ENCODE measurements around the gene ACRV1. TPM values are rescaled to one million over a fixed set of nuclear protein-coding genes. Genes with fewer than 3 reads are reported as not detected.

Gene ACRV1
- total RNA-seq, 1 experiment from 2014 or later = 0.26 TPM

GRCh38 chr11:125649465-125650166 lies 31.0 kb downstream of the ACRV1 start:
- no peaks in the 10 kb centered on the region for H3K27me3 ChIP-seq (ENCODE audit: control insufficient read depth, insufficient read depth, low read length)
- CTCF ChIA-PET = no interaction called here

GRCh38 chr11:125645871-125646270 lies 34.8 kb downstream of the ACRV1 start:
- BruUV-seq (replicated peaks) = no TSS peak
- no peaks in the 10 kb centered on the region for H3K4me1 ChIP-seq (ENCODE audit: control insufficient read depth, insufficient read depth, low read length)
- no peak overlapping the region for H3K27ac ChIP-seq (ENCODE audit: low read length)
- no peak overlapping the region for H3K4me3 ChIP-seq (ENCODE audit: low read depth in 2 of 2, low read length in 2 of 2)
- H3K36me3 ChIP-seq (ENCODE audit: control insufficient read depth, insufficient read depth, low read length) = peaks cover 29% of the 10 kb centered on the region; the same call in 1 of the 2 replicates
- ChIA-PET POLR2A (no interaction called here), CTCF (no interaction called here)
- H3K9me3 ChIP-seq (ENCODE audit: control insufficient read depth, insufficient read depth, low read depth, low read length) = no peaks in the 10 kb centered on the region
- intact Hi-C loops (cut with micrococcal nuclease; ENCODE audit: unreplicated experiment) = no loop called here
- DNase-seq (ENCODE audit: low read depth, low spot score) (no peak), ATAC-seq (no peak)
- H3K27me3 ChIP-seq (ENCODE audit: control insufficient read depth, insufficient read depth, low read length) = no peaks in the 10 kb centered on the region
- in situ Hi-C loops (cut with HindIII; ENCODE audit: low pct_unique_long_range_greater_than_20kb, low sequenced_read_pairs) = no loop called here
- TF ChIP-seq TCF7L2 (IDR thresholded peaks at IDR 0.05; ENCODE audit: low read depth, low read length) (no peak), CTCF (IDR thresholded peaks at IDR 0.05) (no peak), REST (IDR thresholded peaks at IDR 0.05; ENCODE audit: insufficient read depth in 1 of 2, low read depth in 2 of 2, low read length in 1 of 2) (no peak), SIN3A (IDR thresholded peaks at IDR 0.05; ENCODE audit: borderline replicate concordance, insufficient read depth, low read depth, low read length) (no peak), POLR2AphosphoS5 (IDR thresholded peaks at IDR 0.05; ENCODE audit: low read depth, low read length) (no peak)

More at GRCh38 chr11:125649465-125650166, 31.0 kb downstream of the ACRV1 start:
- no peaks in the 10 kb centered on the region for H3K9me3 ChIP-seq (ENCODE audit: control insufficient read depth, insufficient read depth, low read depth, low read length)
- intact Hi-C loops (cut with micrococcal nuclease; ENCODE audit: unreplicated experiment) = no loop called here
- TF ChIP-seq SIN3A (IDR thresholded peaks at IDR 0.05; ENCODE audit: borderline replicate concordance, insufficient read depth, low read depth, low read length) (no peak), TCF7L2 (IDR thresholded peaks at IDR 0.05; ENCODE audit: low read depth, low read length) (no peak), POLR2AphosphoS5 (IDR thresholded peaks at IDR 0.05; ENCODE audit: low read depth, low read length) (no peak), CTCF (IDR thresholded peaks at IDR 0.05) (no peak), REST (IDR thresholded peaks at IDR 0.05; ENCODE audit: insufficient read depth in 1 of 2, low read depth in 2 of 2, low read length in 1 of 2) (no peak)
- no TSS peak for BruUV-seq (replicated peaks)
- no peak overlapping the region for H3K4me3 ChIP-seq (ENCODE audit: low read depth in 2 of 2, low read length in 2 of 2)
- no peak overlapping the region for H3K27ac ChIP-seq (ENCODE audit: low read length)
- in situ Hi-C loops (cut with HindIII; ENCODE audit: low pct_unique_long_range_greater_than_20kb, low sequenced_read_pairs) = no loop called here
- H3K36me3 ChIP-seq (ENCODE audit: control insufficient read depth, insufficient read depth, low read length) = peaks cover 7% of the 10 kb centered on the region; the same call in 1 of the 2 replicates
- no peak for ATAC-seq
- no peak for DNase-seq (ENCODE audit: low read depth, low spot score)
- POLR2A ChIA-PET = no interaction called here
- H3K4me1 ChIP-seq (ENCODE audit: control insufficient read depth, insufficient read depth, low read length) = no peaks in the 10 kb centered on the region
